Measurements from ENCODE around the gene INPP5A. TPM values are rescaled to one million over a fixed set of nuclear protein-coding genes. Genes with fewer than 3 reads are reported as not detected.

The INPP5A gene
- total and polyA plus RNA-seq, 9 of the 15 experiments (the other 6 are each of a cell fraction or from before 2014, with no cell fraction given), result 0.66 to 11.6 (median 7.7) TPM

DNA sequence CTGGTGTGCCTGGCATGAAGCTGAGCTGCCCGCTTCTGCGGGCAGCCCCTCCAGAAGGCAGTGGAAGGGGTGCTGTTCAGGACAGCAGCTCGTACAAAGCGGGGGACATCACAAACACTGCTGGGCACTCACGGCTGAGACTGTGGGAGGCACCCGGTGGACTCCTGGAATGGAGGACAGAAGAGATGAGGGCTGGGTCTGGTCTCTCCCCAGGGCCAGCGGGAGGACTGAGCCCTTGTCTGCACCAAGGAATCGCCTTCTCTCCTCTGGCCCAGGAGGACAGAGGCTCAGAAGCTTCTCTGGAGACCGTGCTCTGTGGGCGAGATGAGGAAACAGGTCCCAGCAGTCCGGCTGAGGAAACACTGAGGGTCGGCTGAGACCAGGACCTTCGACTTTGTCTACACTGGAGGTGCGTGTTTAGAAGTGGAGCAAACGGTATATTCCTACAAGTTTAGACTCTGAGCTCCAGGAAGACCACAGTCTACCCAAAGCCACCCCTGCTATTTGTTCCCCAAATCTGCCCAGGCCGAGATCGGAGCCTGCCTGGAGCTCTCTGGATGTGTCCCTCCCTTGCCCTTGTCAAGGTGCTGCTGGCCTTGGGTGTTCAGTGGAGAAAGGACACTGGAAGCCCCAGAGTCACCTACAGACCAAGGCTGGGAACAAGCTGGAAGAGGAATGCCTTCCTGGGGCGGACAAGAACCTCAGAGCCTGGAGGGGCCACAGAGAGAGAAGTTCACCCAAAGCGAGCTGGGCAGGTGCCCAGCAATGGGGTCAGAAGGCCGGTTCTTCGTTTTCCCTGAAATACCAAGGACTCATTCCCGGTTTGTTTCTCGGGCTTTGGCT, 12.9 kb upstream of the INPP5A start:
- peaks cover 15 to 75% of the 10 kb centered on the region in 2 experiments; a peak in 4 of 5 replicates for H3K27me3 ChIP-seq (ENCODE audit: control insufficient read depth in 2 of 2, insufficient read depth in 2 of 2, low read length in 2 of 2)

More for the DNA sequence above, 12.9 kb upstream of the INPP5A start:
- 10% methylated on average over 17 of the region's 23 CpGs for WGBS (ENCODE audit: insufficient coverage, low coverage, missing lambda C conversion rate)
- DNase-seq (ENCODE audit: extremely low read depth in 1 of 4, low spot score in 3 of 4) (no peak), ATAC-seq (peak; percentile 36; the same call in 2 of the 3 replicates), FAIRE-seq (no peak)
- H3K4me1 ChIP-seq (replicated peaks in 1 of 2; ENCODE audit: control insufficient read depth in 2 of 2, insufficient read depth in 2 of 2, low read length in 2 of 2), result peaks cover 0 to 15% of the 10 kb centered on the region in 2 experiments; a peak in 2 of 5 replicates
- H3K9me1 ChIP-seq (ENCODE audit: control insufficient read depth, insufficient read depth, low read length), result peaks cover 3% of the 10 kb centered on the region
- no peak overlapping the region for H3K4me3 ChIP-seq
- no peak overlapping the region for H3K4me2 ChIP-seq (ENCODE audit: insufficient read depth, low read length)
- TF ChIP-seq, protein P1, sequence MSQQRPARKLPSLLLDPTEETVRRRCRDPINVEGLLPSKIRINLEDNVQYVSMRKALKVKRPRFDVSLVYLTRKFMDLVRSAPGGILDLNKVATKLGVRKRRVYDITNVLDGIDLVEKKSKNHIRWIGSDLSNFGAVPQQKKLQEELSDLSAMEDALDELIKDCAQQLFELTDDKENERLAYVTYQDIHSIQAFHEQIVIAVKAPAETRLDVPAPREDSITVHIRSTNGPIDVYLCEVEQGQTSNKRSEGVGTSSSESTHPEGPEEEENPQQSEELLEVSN (IDR thresholded peaks at IDR 0.05; ENCODE audit: borderline replicate concordance in 1 of 2, extremely low read depth in 1 of 2, insufficient read depth in 1 of 2, insufficient read length in 1 of 2, low read depth in 1 of 2, low read length in 1 of 2, poor library complexity in 1 of 2, severe bottlenecking in 1 of 2), result no peak
- TF ChIP-seq POU5F1 (IDR thresholded peaks at IDR 0.05; ENCODE audit: borderline replicate concordance, low read depth, low read length, partially characterized antibody), result no peak
- TF ChIP-seq GTF2A2 (tag; IDR thresholded peaks at IDR 0.05), result no peak
- TF ChIP-seq XRCC3 (IDR thresholded peaks at IDR 0.05), result no peak
- no peak for TF ChIP-seq C11orf30 (IDR thresholded peaks at IDR 0.05; ENCODE audit: low read depth)
- no peak for TF ChIP-seq HNRNPH1 (optimal IDR thresholded peaks at IDR 0.05; ENCODE audit: low read depth, low read length)
- TF ChIP-seq DPF2 (IDR thresholded peaks at IDR 0.05), result no peak
- TF ChIP-seq PHB2 (IDR thresholded peaks at IDR 0.05; ENCODE audit: low read depth), result no peak
- TF ChIP-seq, protein P2, sequence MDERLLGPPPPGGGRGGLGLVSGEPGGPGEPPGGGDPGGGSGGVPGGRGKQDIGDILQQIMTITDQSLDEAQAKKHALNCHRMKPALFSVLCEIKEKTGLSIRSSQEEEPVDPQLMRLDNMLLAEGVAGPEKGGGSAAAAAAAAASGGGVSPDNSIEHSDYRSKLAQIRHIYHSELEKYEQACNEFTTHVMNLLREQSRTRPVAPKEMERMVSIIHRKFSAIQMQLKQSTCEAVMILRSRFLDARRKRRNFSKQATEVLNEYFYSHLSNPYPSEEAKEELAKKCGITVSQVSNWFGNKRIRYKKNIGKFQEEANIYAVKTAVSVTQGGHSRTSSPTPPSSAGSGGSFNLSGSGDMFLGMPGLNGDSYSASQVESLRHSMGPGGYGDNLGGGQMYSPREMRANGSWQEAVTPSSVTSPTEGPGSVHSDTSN (CRISPR knock-in tag; IDR thresholded peaks at IDR 0.05; ENCODE audit: low read depth), result no peak
- TF ChIP-seq, protein P2 (tag; conservative IDR thresholded peaks at IDR 0.05; ENCODE audit: low read depth), result no peak
- no peak for TF ChIP-seq E2F3 (CRISPR knock-in tag; IDR thresholded peaks at IDR 0.05)
- no peak for TF ChIP-seq RNF2 (IDR thresholded peaks at IDR 0.05)
- no peaks in the 10 kb centered on the region for H3K79me2 ChIP-seq (ENCODE audit: control insufficient read depth, insufficient read depth, low read length)
- intact Hi-C loops (cut with micrococcal nuclease), result no loop called here
- H3K27ac ChIP-seq (ENCODE audit: extremely low read depth, low read depth, low read length), result no peak overlapping the region
- no peaks in the 10 kb centered on the region for H3K36me3 ChIP-seq (ENCODE audit: control insufficient read depth, insufficient read depth, low read length)
- H3K9ac ChIP-seq (ENCODE audit: insufficient read depth in 1 of 2, low read depth in 2 of 2, low read length in 2 of 2), result no peak overlapping the region
- no TSS peak for BruUV-seq (replicated peaks)
- no peaks in the 10 kb centered on the region for H3K9me3 ChIP-seq (replicated peaks; ENCODE audit: control insufficient read depth, insufficient read depth, low read depth, low read length)
- in situ Hi-C loops (cut with MboI), result no loop called here
- POLR2A ChIA-PET, result interaction anchor here (0.9 to 1.2 kb wide), 2 partner anchors 15 to 31 kb away, joined by 4 to 5 read pairs; no protein-coding TSS in a partner anchor
- 0 out of 2 replicates have a peak, but pooled peaks cover 8% of the 10 kb centered on the region for H4K20me1 ChIP-seq (replicated peaks; ENCODE audit: control insufficient read depth, insufficient read depth, low read length)
- CTCF ChIA-PET (ENCODE audit: low intra/inter-chr PET ratio), result no interaction called here
- H2AFZ ChIP-seq (ENCODE audit: low read depth, low read length), result no peak overlapping the region

Measured in K562 (cell line).